ENCODE results near the gene TMEM121. TPM values are rescaled to one million over a fixed set of nuclear protein-coding genes. Genes with fewer than 3 reads are reported as not detected.

Gene TMEM121
- total and polyA plus RNA-seq, 2 of the 4 experiments (the other 2 are of a cell fraction) = 2.7 to 6.3 TPM

DNA sequence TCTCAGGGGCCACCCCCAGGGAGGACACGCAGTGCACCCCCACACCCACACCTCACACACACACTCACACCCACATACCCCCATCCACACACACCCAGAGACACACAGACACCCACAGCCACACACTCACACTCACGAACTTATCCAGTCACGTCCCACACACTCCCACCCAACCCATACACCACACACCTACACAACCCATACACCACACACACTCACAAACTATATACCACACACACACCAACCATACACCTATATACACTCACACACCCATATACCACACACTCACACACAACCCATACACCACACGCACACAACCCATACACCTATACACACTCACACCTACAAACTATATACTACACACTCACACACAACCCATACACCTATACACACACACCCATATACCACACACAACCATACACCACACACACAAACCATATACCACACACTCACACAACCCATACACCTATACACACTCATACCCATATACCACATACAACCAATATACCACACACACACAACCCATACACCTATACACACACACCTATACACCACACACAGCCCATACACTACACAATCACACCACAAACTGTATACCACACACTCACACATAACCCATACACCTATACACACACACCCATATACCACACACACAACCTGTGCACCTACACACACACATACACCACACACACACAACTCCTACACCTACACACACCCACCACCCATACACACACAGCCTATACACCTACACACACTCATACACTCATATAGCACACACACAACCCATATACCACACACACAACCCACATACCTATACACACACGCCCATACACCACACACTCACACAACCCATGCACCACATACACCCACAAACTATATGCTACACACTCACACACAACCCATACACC, 42.7 kb downstream of the TMEM121 start (continued):
- TF ChIP-seq MAFK (IDR thresholded peaks at IDR 0.05; ENCODE audit: low read depth, low read length) = no peak

GRCh38 chr14:105570482-105570881, 44.1 kb downstream of the TMEM121 start:
- no peak overlapping the region for H2BK120ac ChIP-seq (ENCODE audit: low read depth, low read length)
- no peak overlapping the region for H3K14ac ChIP-seq (replicated peaks; ENCODE audit: low read depth, low read length)
- H3K4me2 ChIP-seq (ENCODE audit: low read depth, low read length) = no peak overlapping the region
- no peaks in the 10 kb centered on the region for H3K27me3 ChIP-seq (ENCODE audit: control insufficient read depth, insufficient read depth, low read length)
- WGBS, 2 experiments (ENCODE audit: extremely low coverage in 2 of 2, insufficient read length in 1 of 2) = 89 to 100% methylated on average over 1 of the region's 1 CpG
- no peak overlapping the region for H3K4ac ChIP-seq (ENCODE audit: low read depth, low read length)
- H3K9me1 ChIP-seq (ENCODE audit: insufficient read depth, low read length) = no peaks in the 10 kb centered on the region
- no peak overlapping the region for H3K4me3 ChIP-seq (ENCODE audit: insufficient read depth, low read depth, low read length)
- no peak overlapping the region for H4K91ac ChIP-seq (ENCODE audit: insufficient read depth, low read depth, low read length)
- dilution Hi-C loops (cut with HindIII; ENCODE audit: low sequenced_read_pairs, unreplicated experiment) = no loop called here
- H2AFZ ChIP-seq (replicated peaks; ENCODE audit: low read length, poor library complexity) = no peak overlapping the region
- no peak overlapping the region for H4K8ac ChIP-seq (ENCODE audit: low read depth in 2 of 2, low read length in 2 of 2)
- H3K9ac ChIP-seq (ENCODE audit: low read depth, low read length) = no peak overlapping the region
- no peak overlapping the region for H2BK15ac ChIP-seq (ENCODE audit: low read depth, low read length)
- no peak for TF ChIP-seq SMC3 (IDR thresholded peaks at IDR 0.05; ENCODE audit: low read depth, low read length)
- TF ChIP-seq, protein P1, sequence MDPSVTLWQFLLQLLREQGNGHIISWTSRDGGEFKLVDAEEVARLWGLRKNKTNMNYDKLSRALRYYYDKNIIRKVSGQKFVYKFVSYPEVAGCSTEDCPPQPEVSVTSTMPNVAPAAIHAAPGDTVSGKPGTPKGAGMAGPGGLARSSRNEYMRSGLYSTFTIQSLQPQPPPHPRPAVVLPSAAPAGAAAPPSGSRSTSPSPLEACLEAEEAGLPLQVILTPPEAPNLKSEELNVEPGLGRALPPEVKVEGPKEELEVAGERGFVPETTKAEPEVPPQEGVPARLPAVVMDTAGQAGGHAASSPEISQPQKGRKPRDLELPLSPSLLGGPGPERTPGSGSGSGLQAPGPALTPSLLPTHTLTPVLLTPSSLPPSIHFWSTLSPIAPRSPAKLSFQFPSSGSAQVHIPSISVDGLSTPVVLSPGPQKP (IDR thresholded peaks at IDR 0.05; ENCODE audit: borderline replicate concordance, low read depth, low read length) = no peak
- TF ChIP-seq CEBPB (IDR thresholded peaks at IDR 0.05; ENCODE audit: low read depth, low read length) = no peak
- no peak for TF ChIP-seq RFX5 (IDR thresholded peaks at IDR 0.05; ENCODE audit: low read depth, low read length)
- no peak for TF ChIP-seq NFE2L2 (IDR thresholded peaks at IDR 0.05; ENCODE audit: low read depth, low read length)
- no peak for TF ChIP-seq CHD1 (IDR thresholded peaks at IDR 0.05; ENCODE audit: low read depth, low read length)
- TF ChIP-seq MAZ (IDR thresholded peaks at IDR 0.05; ENCODE audit: borderline replicate concordance, low read depth, low read length) = no peak
- no peak for TF ChIP-seq BHLHE40 (IDR thresholded peaks at IDR 0.05; ENCODE audit: low read depth, low read length)
- TF ChIP-seq FOS (IDR thresholded peaks at IDR 0.05; ENCODE audit: low read depth, low read length) = no peak
- no peak for TF ChIP-seq RCOR1 (IDR thresholded peaks at IDR 0.05; ENCODE audit: insufficient replicate concordance, low read length)
- TF ChIP-seq, protein P2, sequence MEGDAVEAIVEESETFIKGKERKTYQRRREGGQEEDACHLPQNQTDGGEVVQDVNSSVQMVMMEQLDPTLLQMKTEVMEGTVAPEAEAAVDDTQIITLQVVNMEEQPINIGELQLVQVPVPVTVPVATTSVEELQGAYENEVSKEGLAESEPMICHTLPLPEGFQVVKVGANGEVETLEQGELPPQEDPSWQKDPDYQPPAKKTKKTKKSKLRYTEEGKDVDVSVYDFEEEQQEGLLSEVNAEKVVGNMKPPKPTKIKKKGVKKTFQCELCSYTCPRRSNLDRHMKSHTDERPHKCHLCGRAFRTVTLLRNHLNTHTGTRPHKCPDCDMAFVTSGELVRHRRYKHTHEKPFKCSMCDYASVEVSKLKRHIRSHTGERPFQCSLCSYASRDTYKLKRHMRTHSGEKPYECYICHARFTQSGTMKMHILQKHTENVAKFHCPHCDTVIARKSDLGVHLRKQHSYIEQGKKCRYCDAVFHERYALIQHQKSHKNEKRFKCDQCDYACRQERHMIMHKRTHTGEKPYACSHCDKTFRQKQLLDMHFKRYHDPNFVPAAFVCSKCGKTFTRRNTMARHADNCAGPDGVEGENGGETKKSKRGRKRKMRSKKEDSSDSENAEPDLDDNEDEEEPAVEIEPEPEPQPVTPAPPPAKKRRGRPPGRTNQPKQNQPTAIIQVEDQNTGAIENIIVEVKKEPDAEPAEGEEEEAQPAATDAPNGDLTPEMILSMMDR (conservative IDR thresholded peaks at IDR 0.05; ENCODE audit: low read depth, low read length) = no peak
- intact Hi-C loops (cut with micrococcal nuclease) = no loop called here
- no peak overlapping the region for H4K5ac ChIP-seq (ENCODE audit: low read depth, low read length)
- CTCF ChIA-PET = no interaction called here
- H3K4me1 ChIP-seq (ENCODE audit: control insufficient read depth, insufficient read depth, low read length) = no peaks in the 10 kb centered on the region
- H4K20me1 ChIP-seq (ENCODE audit: insufficient read depth, low read length) = no peaks in the 10 kb centered on the region
- no peak overlapping the region for H3K56ac ChIP-seq (ENCODE audit: extremely low read depth, insufficient read depth, low read length)
- H2AK5ac ChIP-seq (ENCODE audit: low read depth, low read length) = no peak overlapping the region
- no peak for ATAC-seq (ENCODE audit: low read depth)
- no peak overlapping the region for H3K18ac ChIP-seq (ENCODE audit: low read depth, low read length)
- no peak overlapping the region for H2BK20ac ChIP-seq (ENCODE audit: low read depth, low read length)
- no peaks in the 10 kb centered on the region for H3K36me3 ChIP-seq (ENCODE audit: control insufficient read depth, insufficient read depth, low read length)
- no peak overlapping the region for H2AK9ac ChIP-seq (replicated peaks; ENCODE audit: low read depth, low read length, poor library complexity)
- no peak overlapping the region for H3K23ac ChIP-seq (ENCODE audit: low read depth, low read length)
- DNase-seq = no peak
- BruUV-seq (replicated peaks) = no TSS peak
- H3K79me1 ChIP-seq (ENCODE audit: low read depth in 1 of 2, low read length in 2 of 2) = no peaks in the 10 kb centered on the region
- POLR2A ChIA-PET (ENCODE audit: unreplicated experiment) = no interaction called here
- in situ Hi-C loops (cut with MboI; ENCODE audit: low sequenced_read_pairs) = no loop called here
- no peak overlapping the region for H3K27ac ChIP-seq (ENCODE audit: insufficient read depth, low read length)
- H2BK5ac ChIP-seq (ENCODE audit: low read depth, low read length, poor library complexity, severe bottlenecking) = peak overlapping the region; percentile 95
- 0 out of 2 replicates have a peak, but pooled peaks cover 2% of the 10 kb centered on the region for H3K9me3 ChIP-seq (ENCODE audit: control insufficient read depth, insufficient read depth, low read length)

Measured in IMR-90 (cell line).